ENCODE data around the gene APBB1IP. TPM values are rescaled to one million over a fixed set of nuclear protein-coding genes. Genes with fewer than 3 reads are reported as not detected.

The APBB1IP gene
- total and polyA plus RNA-seq, 8 donors: 1.2 to 4.7 (median 3.2) TPM; not detected in 1

GRCh38 chr10:26440088-26440470 lies 1.9 kb downstream of the APBB1IP start:
- Histone ChIP-seq H3K9me3 (no peaks in the 10 kb centered on the region), H3K4me1 (peaks cover 0 to 10% (median 0%) of the 10 kb centered on the region in 4 donors), H3K27me3 (peaks cover 0 to 20% (median 16%) of the 10 kb centered on the region in 3 donors), H3K27ac (peak overlapping the region in 4 of 5 donors; percentile 77 to 92 (median 86)), H3K4me3 (peak overlapping the region in 3 of 4 donors; percentile 45 to 50 (median 49)), H3K36me3 (no peaks in the 10 kb centered on the region)
- no peak for DNase-seq
- WGBS, 5 donors: 30 to 42% (median 36%) methylated on average over 1 of the region's 1 CpG
- TF ChIP-seq POLR2AphosphoS5 (IDR thresholded peaks at IDR 0.05) (no peak), POLR2A (IDR thresholded peaks at IDR 0.05) (no peak), EP300 (IDR thresholded peaks at IDR 0.05) (no peak), CTCF (IDR thresholded peaks at IDR 0.05) (no peak)
- intact Hi-C loops (cut with DNase I; ENCODE audit: low total_unique reads): no loop called here

GRCh38 chr10:26441491-26442214 lies 3.5 kb downstream of the APBB1IP start:
- H3K9me3 ChIP-seq: no peaks in the 10 kb centered on the region
- DNase-seq: no peak
- H3K36me3 ChIP-seq: no peaks in the 10 kb centered on the region
- peaks cover 0 to 10% (median 0%) of the 10 kb centered on the region in 4 donors for H3K4me1 ChIP-seq
- no peak overlapping the region for H3K4me3 ChIP-seq
- peaks cover 0 to 20% (median 16%) of the 10 kb centered on the region in 3 donors for H3K27me3 ChIP-seq
- intact Hi-C loops (cut with DNase I; ENCODE audit: low total_unique reads): no loop called here
- TF ChIP-seq POLR2A (IDR thresholded peaks at IDR 0.05) (no peak), CTCF (IDR thresholded peaks at IDR 0.05) (no peak), POLR2AphosphoS5 (IDR thresholded peaks at IDR 0.05) (no peak), EP300 (IDR thresholded peaks at IDR 0.05) (no peak)
- no peak overlapping the region for H3K27ac ChIP-seq
- 67 to 81% (median 71%) methylated on average over 7 of the region's 7 CpGs for WGBS, 5 donors

- intact Hi-C loops (cut with DNase I; ENCODE audit: low total_unique reads): no loop called here
- 62 to 72% (median 71%) methylated on average over 8 of the region's 8 CpGs for WGBS, 5 donors
- H3K4me1 ChIP-seq: no peaks in the 10 kb centered on the region
- DNase-seq: no peak
- TF ChIP-seq CTCF (IDR thresholded peaks at IDR 0.05): no peak
- no peak for TF ChIP-seq POLR2AphosphoS5 (IDR thresholded peaks at IDR 0.05)
- no peak for TF ChIP-seq EP300 (IDR thresholded peaks at IDR 0.05)
- TF ChIP-seq POLR2A (IDR thresholded peaks at IDR 0.05): no peak
- H3K27ac ChIP-seq: peak overlapping the region in 1 of 5 donors; percentile 55
- H3K27me3 ChIP-seq: no peaks in the 10 kb centered on the region
- H3K9me3 ChIP-seq: no peaks in the 10 kb centered on the region
- no peaks in the 10 kb centered on the region for H3K36me3 ChIP-seq
- no peak overlapping the region for H3K4me3 ChIP-seq
Observed at GRCh38 chr10:26445411-26446031, 7.4 kb downstream of the APBB1IP start.

- WGBS, 5 donors: 55 to 65% (median 64%) methylated on average over 5 of the region's 5 CpGs
- H3K4me3 ChIP-seq: no peak overlapping the region
- H3K27ac ChIP-seq: peak overlapping the region in 2 of 5 donors; percentile 23 to 55
- no peaks in the 10 kb centered on the region for H3K36me3 ChIP-seq
- H3K27me3 ChIP-seq: no peaks in the 10 kb centered on the region
- no peak for TF ChIP-seq CTCF (IDR thresholded peaks at IDR 0.05)
- TF ChIP-seq POLR2AphosphoS5 (IDR thresholded peaks at IDR 0.05): no peak
- no peak for TF ChIP-seq EP300 (IDR thresholded peaks at IDR 0.05)
- TF ChIP-seq POLR2A (IDR thresholded peaks at IDR 0.05): no peak
- intact Hi-C loops (cut with DNase I; ENCODE audit: low total_unique reads): no loop called here
- no peak for DNase-seq
- H3K4me1 ChIP-seq: no peaks in the 10 kb centered on the region
- H3K9me3 ChIP-seq: no peaks in the 10 kb centered on the region
Observed at GRCh38 chr10:26446258-26446657, 8.1 kb downstream of the APBB1IP start.

Data from stomach (tissue), 9 donors.